Neural crest cell (in vitro differentiated cells): Measurements from ENCODE around the gene STAC3. TPM values are rescaled to one million over a fixed set of nuclear protein-coding genes. Genes with fewer than 3 reads are reported as not detected.

Experiments
- DNase-seq: peaks from one replicate; pipeline ENCODE4 v3.0.0; 2021; ENCODE audit warnings: low read depth, mixed read lengths, low spot score
- H3K27ac Mint-ChIP-seq: one replicate; pipeline ENCODE4 v1.8.0; 2021; ENCODE audit warnings: mild to moderate bottlenecking, mixed read lengths; ENCODE audit not compliant: unreplicated experiment
- H3K27me3 Mint-ChIP-seq: 2 replicates; pipeline ENCODE4 v1.8.0; 2021; ENCODE audit warnings: low read depth, mild to moderate bottlenecking, mixed read lengths
- H3K36me3 Mint-ChIP-seq: 2 replicates; pipeline ENCODE4 v1.8.0; 2021; ENCODE audit warnings: low read depth, mild to moderate bottlenecking, mixed read lengths
- H3K4me1 Mint-ChIP-seq: 2 replicates; pipeline ENCODE4 v1.8.0; 2021; ENCODE audit warnings: mixed read lengths
- H3K4me3 Mint-ChIP-seq: one replicate; pipeline ENCODE4 v1.8.0; 2021; ENCODE audit warnings: mild to moderate bottlenecking, mixed read lengths
- H3K9me3 Mint-ChIP-seq: 2 replicates; pipeline ENCODE4 v1.8.0; 2021; ENCODE audit warnings: mixed read lengths
- total RNA-seq: library from RNA; stranded (reverse); gene quantifications from 2 replicates; pipeline ENCODE4 v1.2.1, GENCODE V29; 2021
- TF ChIP-seq, protein P1 (sequence below): fragments of 200-600 bp; sonication (generic); conservative IDR thresholded peaks from 2 replicates; pipeline ENCODE4 v1.5.0; 2021; ENCODE audit warnings: antibody characterized with exemption, mild to moderate bottlenecking

The STAC3 gene
- total RNA-seq, 1 donor from 2014 or later = 3.8 TPM

DNA sequence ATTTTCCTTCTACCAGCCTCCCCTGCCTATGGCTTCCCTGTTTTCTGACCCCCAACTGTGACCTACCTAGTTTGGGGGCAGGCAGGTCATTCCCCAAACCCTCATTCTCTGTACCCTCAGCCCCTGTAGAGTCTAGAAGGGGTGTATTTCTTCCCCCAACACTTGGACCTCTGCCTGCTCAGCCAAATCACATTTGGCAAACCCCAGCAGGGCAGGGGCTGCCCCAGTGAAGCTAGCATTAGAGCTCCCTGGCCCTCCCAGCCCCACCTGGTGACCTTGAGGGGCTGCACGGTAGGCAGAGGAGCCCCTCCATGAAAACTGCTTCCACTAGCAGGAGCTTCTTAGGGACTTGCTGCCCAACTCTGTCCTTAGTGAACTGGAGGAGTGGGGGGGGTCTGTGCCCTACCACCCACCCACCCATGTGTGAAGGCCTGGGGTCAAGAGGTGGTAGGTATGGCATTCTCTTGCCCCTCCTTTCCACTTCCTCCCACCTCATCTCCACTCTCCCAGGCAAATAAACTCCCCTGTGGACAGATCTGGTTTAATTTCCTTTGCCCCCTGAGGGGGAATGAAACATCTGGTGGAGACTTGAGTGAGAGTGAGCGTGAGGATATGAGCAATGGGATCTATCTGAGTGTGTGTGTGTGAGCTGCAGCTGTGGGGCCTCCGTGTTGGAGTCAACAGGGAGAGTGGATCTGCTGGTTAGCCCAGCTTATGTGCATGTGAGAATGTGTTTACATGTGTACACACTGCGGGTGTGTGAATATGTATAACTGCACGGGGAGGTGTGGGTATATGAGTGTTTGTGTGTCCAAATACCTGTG is 32.7 kb downstream of the STAC3 start:
- Mint-ChIP-seq H3K36me3 (no peaks in the 10 kb centered on the region), H3K4me3 (peak overlapping the region; percentile 83), H3K4me1 (peaks cover 60% of the 10 kb centered on the region), H3K27me3 (peaks cover 93% of the 10 kb centered on the region), H3K27ac (no peak overlapping the region), H3K9me3 (no peaks in the 10 kb centered on the region)
- TF ChIP-seq, protein P1, sequence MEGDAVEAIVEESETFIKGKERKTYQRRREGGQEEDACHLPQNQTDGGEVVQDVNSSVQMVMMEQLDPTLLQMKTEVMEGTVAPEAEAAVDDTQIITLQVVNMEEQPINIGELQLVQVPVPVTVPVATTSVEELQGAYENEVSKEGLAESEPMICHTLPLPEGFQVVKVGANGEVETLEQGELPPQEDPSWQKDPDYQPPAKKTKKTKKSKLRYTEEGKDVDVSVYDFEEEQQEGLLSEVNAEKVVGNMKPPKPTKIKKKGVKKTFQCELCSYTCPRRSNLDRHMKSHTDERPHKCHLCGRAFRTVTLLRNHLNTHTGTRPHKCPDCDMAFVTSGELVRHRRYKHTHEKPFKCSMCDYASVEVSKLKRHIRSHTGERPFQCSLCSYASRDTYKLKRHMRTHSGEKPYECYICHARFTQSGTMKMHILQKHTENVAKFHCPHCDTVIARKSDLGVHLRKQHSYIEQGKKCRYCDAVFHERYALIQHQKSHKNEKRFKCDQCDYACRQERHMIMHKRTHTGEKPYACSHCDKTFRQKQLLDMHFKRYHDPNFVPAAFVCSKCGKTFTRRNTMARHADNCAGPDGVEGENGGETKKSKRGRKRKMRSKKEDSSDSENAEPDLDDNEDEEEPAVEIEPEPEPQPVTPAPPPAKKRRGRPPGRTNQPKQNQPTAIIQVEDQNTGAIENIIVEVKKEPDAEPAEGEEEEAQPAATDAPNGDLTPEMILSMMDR = no peak
- no peak for DNase-seq

DNA sequence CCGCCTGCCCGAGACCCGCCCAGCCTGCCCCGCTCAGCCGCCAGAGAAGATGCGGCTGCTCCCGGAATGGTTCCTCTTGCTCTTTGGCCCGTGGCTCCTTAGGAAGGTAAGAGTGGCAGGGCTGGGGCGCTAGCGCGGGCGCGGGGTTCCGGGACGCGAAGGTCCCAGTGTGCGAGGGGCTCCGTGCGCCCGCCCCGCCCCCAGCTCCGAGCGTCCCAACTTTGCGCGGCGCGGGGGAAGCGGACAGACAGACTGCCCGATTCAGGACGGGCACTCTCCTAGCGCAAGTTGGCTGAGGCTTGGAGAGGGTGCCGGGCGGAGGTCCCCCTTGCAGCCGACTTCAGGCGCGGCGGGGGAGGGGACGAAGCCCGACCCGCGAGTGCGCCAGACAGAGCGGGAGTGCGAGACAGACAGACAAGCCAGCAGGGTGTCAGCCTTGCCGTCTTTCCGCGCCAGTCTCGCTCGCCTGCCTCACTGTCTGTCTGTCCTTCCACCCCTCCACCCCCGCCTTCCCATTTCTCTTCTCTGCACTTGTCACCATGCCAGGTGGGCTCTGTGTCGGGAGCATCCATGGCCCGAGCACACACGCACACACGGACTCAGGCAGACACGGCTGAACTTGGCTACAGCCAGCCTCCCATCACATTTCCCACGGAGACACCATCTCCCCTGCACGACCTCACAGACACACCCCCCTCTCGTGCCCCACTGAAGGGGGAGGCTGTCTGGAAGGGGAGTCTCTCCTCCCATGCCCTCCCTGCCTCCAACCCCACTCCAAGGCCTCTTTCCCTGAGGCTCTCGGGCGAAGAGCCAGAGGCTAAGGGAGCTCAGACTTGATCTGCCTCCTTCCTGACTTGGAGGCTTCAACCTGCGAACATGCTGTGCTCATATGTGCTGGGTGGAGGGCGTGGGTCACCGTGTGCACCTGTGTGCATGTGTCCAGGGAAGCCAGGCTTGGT is 33.8 kb downstream of the STAC3 start:
- Mint-ChIP-seq H3K4me1 (peaks cover 56% of the 10 kb centered on the region), H3K36me3 (no peaks in the 10 kb centered on the region), H3K27me3 (peaks cover 86% of the 10 kb centered on the region), H3K27ac (no peak overlapping the region), H3K4me3 (peak overlapping the region; percentile 83), H3K9me3 (no peaks in the 10 kb centered on the region)
- no peak for DNase-seq
- TF ChIP-seq, protein P1 = no peak

DNA sequence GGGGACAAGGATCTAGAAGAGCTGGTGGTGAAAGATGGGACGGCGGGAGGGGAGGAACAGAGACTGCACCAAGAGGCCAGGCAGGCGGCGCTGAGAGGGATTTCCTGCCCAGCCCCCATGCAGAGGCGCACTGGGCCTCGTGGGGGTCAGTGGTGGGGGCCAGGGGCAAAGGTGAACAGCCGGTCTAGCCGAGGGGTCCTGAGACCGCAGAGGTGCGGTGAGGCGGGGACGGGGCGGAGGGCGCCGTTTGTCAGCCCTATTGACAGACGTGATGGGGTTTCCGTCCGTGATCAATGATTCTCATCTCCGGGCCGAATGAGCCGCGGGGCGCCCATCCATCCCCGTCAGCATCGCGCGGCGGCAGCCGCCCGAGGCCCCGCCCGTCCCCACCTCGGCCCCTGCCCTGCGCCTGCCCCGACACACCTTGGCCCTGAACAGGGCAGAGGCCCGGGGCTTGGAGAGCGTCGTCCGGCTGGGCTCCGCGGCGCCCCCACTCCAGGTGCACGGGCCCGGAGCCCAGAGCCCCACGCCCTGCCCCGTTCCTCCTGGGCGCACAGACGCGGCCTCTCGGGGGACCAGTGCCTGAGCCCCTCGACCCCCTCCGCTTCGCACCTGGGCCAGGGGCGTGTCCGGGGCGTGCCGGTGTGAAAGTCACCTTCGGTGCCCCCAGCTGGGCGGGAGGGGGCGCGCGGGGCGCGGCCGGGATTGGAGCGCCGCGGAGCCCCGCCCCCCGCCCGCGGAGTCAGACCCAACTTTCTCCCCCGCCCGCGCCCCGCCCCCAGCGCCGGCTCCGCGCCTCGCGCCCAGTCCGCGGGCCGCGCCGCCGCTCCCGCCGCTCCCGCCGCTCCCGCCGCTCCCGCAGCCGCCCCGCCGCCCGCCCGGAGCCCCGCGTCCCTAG is 34.7 kb downstream of the STAC3 start, which contains the start of gene NXPH4:
Gene NXPH4, plus strand, starts transcription at position 781 of the 898 bp plus-strand sequence. CDS start 176 bp downstream, outside the sequence.
- Mint-ChIP-seq H3K27me3 (peaks cover 76% of the 10 kb centered on the region), H3K4me1 (peaks cover 49% of the 10 kb centered on the region), H3K4me3 (peak within 1 kb of the TSS; percentile 83), H3K36me3 (no peaks in the 10 kb centered on the region), H3K9me3 (no peaks in the 10 kb centered on the region), H3K27ac (no peak within 1 kb of the TSS)
- DNase-seq = no peak
- TF ChIP-seq, protein P1 = no peak

DNA sequence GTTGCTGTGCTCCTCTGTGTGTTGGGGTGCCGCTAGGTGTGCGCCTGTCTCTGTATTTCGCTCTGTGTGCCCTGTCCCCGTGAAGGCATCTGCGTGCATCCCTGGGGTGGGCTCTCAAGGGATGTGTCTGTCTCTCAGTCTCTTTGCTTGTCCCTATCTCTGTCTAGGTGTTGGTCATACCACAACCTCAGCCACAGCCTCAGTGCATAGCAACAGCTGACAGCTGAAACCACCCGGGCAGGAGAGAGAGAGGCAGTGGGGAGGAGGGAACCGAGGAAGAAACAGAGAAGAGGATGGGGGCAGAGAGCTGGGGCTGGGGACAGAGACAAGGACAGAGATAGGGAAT is 35.3 kb downstream of the STAC3 start:
- TF ChIP-seq, protein P1 = no peak
- DNase-seq = no peak
- peak overlapping the region; percentile 43 for H3K4me3 Mint-ChIP-seq
- no peak overlapping the region for H3K27ac Mint-ChIP-seq
- peaks cover 70% of the 10 kb centered on the region for H3K27me3 Mint-ChIP-seq
- no peaks in the 10 kb centered on the region for H3K36me3 Mint-ChIP-seq
- peaks cover 45% of the 10 kb centered on the region for H3K4me1 Mint-ChIP-seq
- H3K9me3 Mint-ChIP-seq = no peaks in the 10 kb centered on the region

DNA sequence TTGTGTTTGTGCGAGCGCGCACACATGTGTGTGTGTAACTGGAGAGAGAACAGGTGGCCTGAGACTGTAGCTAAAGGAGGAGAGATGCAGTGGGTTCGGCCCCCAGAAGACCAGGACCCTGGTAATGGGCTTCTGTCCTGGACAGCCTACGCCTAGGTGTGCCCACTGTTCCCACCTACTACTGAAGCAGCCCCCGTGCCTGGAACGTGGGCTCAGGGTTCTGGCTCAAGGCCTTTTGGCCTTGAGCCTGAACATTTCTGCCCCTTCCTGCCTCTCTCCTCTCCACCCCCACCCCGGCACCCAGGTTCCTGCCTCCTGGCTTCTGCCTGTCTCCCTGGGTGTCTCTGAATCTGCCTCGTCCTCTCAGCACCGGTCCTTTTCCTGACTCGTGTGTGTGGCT is 35.9 kb downstream of the STAC3 start:
- H3K4me1 Mint-ChIP-seq = peaks cover 43% of the 10 kb centered on the region
- H3K4me3 Mint-ChIP-seq = peak overlapping the region; percentile 43
- no peak overlapping the region for H3K27ac Mint-ChIP-seq

More for the DNA sequence above, 35.9 kb downstream of the STAC3 start:
- TF ChIP-seq, protein P1 = no peak
- Mint-ChIP-seq H3K36me3 (no peaks in the 10 kb centered on the region), H3K27me3 (peaks cover 67% of the 10 kb centered on the region), H3K9me3 (no peaks in the 10 kb centered on the region)
- DNase-seq = no peak
